HG03095 (cell line): ENCODE results near the gene DHRSX.
"Not testable (repeated sequence)": the region's sequence is repeated elsewhere in the genome, so short reads cannot be mapped to it uniquely, and the experiment has no call there.

Experiments
- ATAC-seq: cut with Tn5 transposase; IDR thresholded peaks from one replicate; pipeline ENCODE4 v1.9.1; 2021; ENCODE audit warnings: moderate library complexity; ENCODE audit not compliant: unreplicated experiment

DHRSX gene

GRCh38 chrX:2230457-2230856, 270.3 kb downstream of the DHRSX start:
- ATAC-seq = no peak

- ATAC-seq = no peak
Measured at GRCh38 chrX:2228536-2228935, 272.2 kb downstream of the DHRSX start.

- ATAC-seq = no peak
Measured at GRCh38 chrX:2226906-2227656, 273.7 kb downstream of the DHRSX start.

- no peak for ATAC-seq
Measured at GRCh38 chrX:2226182-2226581, 274.6 kb downstream of the DHRSX start.

GRCh38 chrX:2224597-2225235, 276.1 kb downstream of the DHRSX start:
- ATAC-seq = no peak

GRCh38 chrX:2224161-2224560, 276.6 kb downstream of the DHRSX start:
- ATAC-seq = no peak

GRCh38 chrX:2220829-2221567, 279.8 kb downstream of the DHRSX start:
- ATAC-seq = no peak

GRCh38 chrX:2220296-2220695, 280.5 kb downstream of the DHRSX start:
- ATAC-seq = no peak

- not testable (repeated sequence) for ATAC-seq
Measured at GRCh38 chrX:2214138-2214823, 286.5 kb downstream of the DHRSX start.

GRCh38 chrX:2211667-2212066, 289.1 kb downstream of the DHRSX start:
- not testable (repeated sequence) for ATAC-seq

GRCh38 chrX:2193273-2193592, 307.5 kb downstream of the DHRSX start:
- no peak for ATAC-seq

GRCh38 chrX:2192584-2193272, 308.0 kb downstream of the DHRSX start:
- ATAC-seq = no peak

GRCh38 chrX:2188840-2189239, 311.9 kb downstream of the DHRSX start:
- ATAC-seq = no peak

- ATAC-seq = no peak
Measured at GRCh38 chrX:2188330-2188792, 312.4 kb downstream of the DHRSX start.

GRCh38 chrX:2187352-2188115, 313.2 kb downstream of the DHRSX start:
- no peak for ATAC-seq

GRCh38 chrX:2185341-2186082, 315.3 kb downstream of the DHRSX start:
- no peak for ATAC-seq

- no peak for ATAC-seq
Measured at GRCh38 chrX:2184089-2184488, 316.7 kb downstream of the DHRSX start.

GRCh38 chrX:2183193-2183725, 317.5 kb downstream of the DHRSX start:
- no peak for ATAC-seq

GRCh38 chrX:2177541-2177940, 323.2 kb downstream of the DHRSX start:
- no peak for ATAC-seq
